ENCODE measurements around the gene LOXL4.

LOXL4 gene

GRCh38 chr10:98264378-98265065, 3.5 kb downstream of the LOXL4 start:
- no peak for DNase-seq (ENCODE audit: low spot score)

GRCh38 chr10:98263088-98263487, 4.9 kb downstream of the LOXL4 start:
- DNase-seq (ENCODE audit: low spot score): no peak

GRCh38 chr10:98262571-98262970, 5.4 kb downstream of the LOXL4 start:
- peak; percentile 25 for DNase-seq (ENCODE audit: low spot score)

GRCh38 chr10:98261436-98262277, 6.3 kb downstream of the LOXL4 start:
- no peak for DNase-seq (ENCODE audit: low spot score)

GRCh38 chr10:98260752-98261151, 7.2 kb downstream of the LOXL4 start:
- no peak for DNase-seq (ENCODE audit: low spot score)

- no peak for DNase-seq (ENCODE audit: low spot score)
These were observed 7.6 kb downstream of the LOXL4 start for GRCh38 chr10:98260350-98260749.

GRCh38 chr10:98259606-98260315, 8.2 kb downstream of the LOXL4 start:
- DNase-seq (ENCODE audit: low spot score): no peak

- DNase-seq (ENCODE audit: low spot score): no peak
These were observed 9.1 kb downstream of the LOXL4 start for GRCh38 chr10:98258683-98259454.

GRCh38 chr10:98257961-98258360, 10.0 kb downstream of the LOXL4 start:
- no peak for DNase-seq (ENCODE audit: low spot score)

GRCh38 chr10:98257198-98257597, 10.8 kb downstream of the LOXL4 start:
- no peak for DNase-seq (ENCODE audit: low spot score)

- DNase-seq (ENCODE audit: low spot score): no peak
These were observed 11.3 kb downstream of the LOXL4 start for GRCh38 chr10:98256692-98257091.

GRCh38 chr10:98255146-98255877, 12.7 kb downstream of the LOXL4 start:
- no peak for DNase-seq (ENCODE audit: low spot score)

GRCh38 chr10:98254234-98254974, 13.6 kb downstream of the LOXL4 start:
- DNase-seq (ENCODE audit: low spot score): peak; percentile 48

- peak; percentile 45 for DNase-seq (ENCODE audit: low spot score)
These were observed 14.5 kb downstream of the LOXL4 start for GRCh38 chr10:98253499-98253898.

GRCh38 chr10:98252464-98252863, 15.5 kb downstream of the LOXL4 start:
- no peak for DNase-seq (ENCODE audit: low spot score)

GRCh38 chr10:98251399-98251798, 16.6 kb downstream of the LOXL4 start:
- DNase-seq (ENCODE audit: low spot score): no peak

GRCh38 chr10:98249134-98249533, 18.9 kb downstream of the LOXL4 start:
- no peak for DNase-seq (ENCODE audit: low spot score)

GRCh38 chr10:98248018-98248417, 20.0 kb downstream of the LOXL4 start:
- DNase-seq (ENCODE audit: low spot score): no peak

GRCh38 chr10:98246911-98247805, 20.8 kb downstream of the LOXL4 start:
- DNase-seq (ENCODE audit: low spot score): no peak

GRCh38 chr10:98244586-98244985, 23.4 kb downstream of the LOXL4 start:
- DNase-seq (ENCODE audit: low spot score): no peak
